Activated CD4-positive, alpha-beta T cell treated with anti-CD3 and anti-CD28 coated beads, Interleukin-2, amount 10 ng/mL, durations not matched to agents 7 days and 5 days (primary cell): Measurements from ENCODE around the gene LETMD1. TPM values are rescaled to one million over a fixed set of nuclear protein-coding genes. Genes with fewer than 3 reads are reported as not detected.

Experiments used
- CTCF ChIA-PET: fragments of 350-600 bp; sonication (Branson Sonifier 250); formaldehyde crosslinking; loops from one replicate; lab custom pipeline; 2021; ENCODE audit warnings: antibody characterized with exemption; lab: Charles Lee
- POLR2A ChIA-PET: fragments of 350-600 bp; sonication (Branson Sonifier 250); formaldehyde crosslinking; loops from one replicate; lab custom pipeline; 2021; ENCODE audit warnings: antibody characterized with exemption; lab: Charles Lee
- DNase-seq: peaks from one replicate; pipeline ENCODE4 v3.0.0-alpha.2; 2020
- H3K27ac Mint-ChIP-seq: one replicate; pipeline ENCODE4 v1.8.0; 2021; ENCODE audit warnings: mild to moderate bottlenecking, moderate library complexity, mixed read lengths
- H3K27me3 Mint-ChIP-seq: one replicate; pipeline ENCODE4 v1.8.0; 2021; ENCODE audit warnings: mixed read lengths
- H3K36me3 Mint-ChIP-seq: one replicate; pipeline ENCODE4 v1.8.0; 2021; ENCODE audit warnings: low read depth, mixed read lengths
- H3K4me1 Mint-ChIP-seq: one replicate; pipeline ENCODE4 v1.8.0; 2021; ENCODE audit warnings: mixed read lengths
- H3K4me3 Mint-ChIP-seq: one replicate; pipeline ENCODE4 v1.8.0; 2021; ENCODE audit warnings: mild to moderate bottlenecking, moderate library complexity, mixed read lengths
- H3K9me3 Mint-ChIP-seq: one replicate; pipeline ENCODE4 v1.8.0; 2021; ENCODE audit warnings: mixed read lengths
- total RNA-seq, 2 experiments: library from RNA; stranded (reverse); gene quantifications; one replicate each; pipeline ENCODE4 v1.2.3, GENCODE V29; 2021

LETMD1 gene
- total RNA-seq, 2 experiments from 2014 or later = 66.3 to 68.6 TPM

- DNase-seq = peak; percentile 31
- Mint-ChIP-seq H3K27ac (peak overlapping the region; percentile 87), H3K9me3 (no peaks in the 10 kb centered on the region), H3K4me1 (peaks cover 30% of the 10 kb centered on the region), H3K4me3 (peak overlapping the region; percentile 85), H3K36me3 (peaks cover 22% of the 10 kb centered on the region), H3K27me3 (no peaks in the 10 kb centered on the region)
- ChIA-PET POLR2A (interaction anchor here (1.5 kb wide), 1 partner anchor 156 kb away, joined by 3 read pairs; the partner anchor contains the start of gene DAZAP2), CTCF (interaction anchor here (0.6 to 1.6 kb wide), 6 partner anchors 9 to 136 kb away, joined by 3 to 9 read pairs (median 4); partner anchors contain the start of gene POU6F1)
Measured at GRCh38 chr12:51082561-51083125, 34.5 kb downstream of the LETMD1 start.

GRCh38 chr12:51083126-51083833 is 35.2 kb downstream of the LETMD1 start, which contains the start of gene CSRNP2:
CSRNP2 (minus strand) TSS chr12:51083596; CDS start chr12:51076561, 7,035 bp downstream.
- Mint-ChIP-seq H3K9me3 (no peaks in the 10 kb centered on the region), H3K27ac (peak within 1 kb of the TSS; percentile 87), H3K27me3 (no peaks in the 10 kb centered on the region), H3K4me3 (peak within 1 kb of the TSS; percentile 85), H3K36me3 (peaks cover 21% of the 10 kb centered on the region), H3K4me1 (peaks cover 34% of the 10 kb centered on the region)
- ChIA-PET CTCF (interaction anchor here (0.5 to 1.6 kb wide), 7 partner anchors 11 to 171 kb away, joined by 3 to 7 read pairs (median 4); partner anchors contain the start of gene POU6F1), POLR2A (interaction anchor here (0.6 to 1.5 kb wide), 5 partner anchors 61 to 733 kb away, joined by 3 to 10 read pairs (median 3); partner anchors contain the start of genes DAZAP2 and POU6F1)
- peak; percentile 95 for DNase-seq

GRCh38 chr12:51085757-51086156 is 37.6 kb downstream of the LETMD1 start:
- H3K4me1 Mint-ChIP-seq = peaks cover 37% of the 10 kb centered on the region
- peaks cover 14% of the 10 kb centered on the region for H3K36me3 Mint-ChIP-seq
- DNase-seq = no peak
- no peaks in the 10 kb centered on the region for H3K9me3 Mint-ChIP-seq
- ChIA-PET POLR2A (no interaction called here), CTCF (interaction anchor here (0.6 kb wide), 1 partner anchor 20 kb away, joined by 3 read pairs; no protein-coding TSS in a partner anchor)
- H3K4me3 Mint-ChIP-seq = no peak overlapping the region
- H3K27ac Mint-ChIP-seq = no peak overlapping the region
- no peaks in the 10 kb centered on the region for H3K27me3 Mint-ChIP-seq

- Mint-ChIP-seq H3K27ac (peak overlapping the region; percentile 54), H3K4me3 (no peak overlapping the region), H3K27me3 (no peaks in the 10 kb centered on the region), H3K4me1 (peaks cover 30% of the 10 kb centered on the region), H3K36me3 (peaks cover 16% of the 10 kb centered on the region), H3K9me3 (no peaks in the 10 kb centered on the region)
- DNase-seq = no peak
- ChIA-PET CTCF (no interaction called here), POLR2A (no interaction called here)
Measured at GRCh38 chr12:51086933-51087332, 38.8 kb downstream of the LETMD1 start.

- H3K27ac Mint-ChIP-seq = peak overlapping the region; percentile 74
- no peaks in the 10 kb centered on the region for H3K27me3 Mint-ChIP-seq
- CTCF ChIA-PET = no interaction called here
- POLR2A ChIA-PET = no interaction called here
- H3K9me3 Mint-ChIP-seq = no peaks in the 10 kb centered on the region
- H3K36me3 Mint-ChIP-seq = peaks cover 13% of the 10 kb centered on the region
- DNase-seq = no peak
- no peak overlapping the region for H3K4me3 Mint-ChIP-seq
- peaks cover 21% of the 10 kb centered on the region for H3K4me1 Mint-ChIP-seq
Measured at GRCh38 chr12:51087818-51088217, 39.7 kb downstream of the LETMD1 start.

GRCh38 chr12:51090705-51091229 is 42.6 kb downstream of the LETMD1 start:
- POLR2A ChIA-PET = no interaction called here
- Mint-ChIP-seq H3K9me3 (no peaks in the 10 kb centered on the region), H3K27me3 (no peaks in the 10 kb centered on the region), H3K4me1 (peaks cover 14% of the 10 kb centered on the region), H3K27ac (no peak overlapping the region), H3K36me3 (peaks cover 31% of the 10 kb centered on the region), H3K4me3 (no peak overlapping the region)
- CTCF ChIA-PET = interaction anchor here (0.6 to 0.9 kb wide), 2 partner anchors 96 to 316 kb away, joined by 3 to 5 read pairs; no protein-coding TSS in a partner anchor
- DNase-seq = no peak

GRCh38 chr12:51098611-51099010 is 50.5 kb downstream of the LETMD1 start:
- Mint-ChIP-seq H3K9me3 (no peaks in the 10 kb centered on the region), H3K4me1 (no peaks in the 10 kb centered on the region), H3K27me3 (no peaks in the 10 kb centered on the region), H3K4me3 (no peak overlapping the region), H3K27ac (no peak overlapping the region), H3K36me3 (peaks cover 51% of the 10 kb centered on the region)
- CTCF ChIA-PET = no interaction called here
- no peak for DNase-seq
- POLR2A ChIA-PET = no interaction called here

- no peak for DNase-seq
Measured at GRCh38 chr12:51103977-51104376, 55.9 kb downstream of the LETMD1 start.

GRCh38 chr12:51108136-51108535 is 60.0 kb downstream of the LETMD1 start:
- Mint-ChIP-seq H3K36me3 (peaks cover 35% of the 10 kb centered on the region), H3K4me3 (no peak overlapping the region), H3K9me3 (no peaks in the 10 kb centered on the region), H3K4me1 (peaks cover 2% of the 10 kb centered on the region), H3K27me3 (no peaks in the 10 kb centered on the region), H3K27ac (no peak overlapping the region)
- ChIA-PET CTCF (no interaction called here), POLR2A (no interaction called here)
- DNase-seq = no peak

More at GRCh38 chr12:51103977-51104376, 55.9 kb downstream of the LETMD1 start:
- no peaks in the 10 kb centered on the region for H3K9me3 Mint-ChIP-seq
- H3K36me3 Mint-ChIP-seq = peaks cover 41% of the 10 kb centered on the region
- peaks cover 2% of the 10 kb centered on the region for H3K4me1 Mint-ChIP-seq
- CTCF ChIA-PET = no interaction called here
- H3K27me3 Mint-ChIP-seq = no peaks in the 10 kb centered on the region
- POLR2A ChIA-PET = no interaction called here
- H3K4me3 Mint-ChIP-seq = no peak overlapping the region
- no peak overlapping the region for H3K27ac Mint-ChIP-seq

Other genes with a start within 250 kb of the LETMD1 start
- gene TMPRSS12, start 205.4 kb upstream of the LETMD1 start, total RNA-seq = not detected
- gene HIGD1C, start 95.8 kb upstream of the LETMD1 start, total RNA-seq = not detected
- 10 to 100 TPM; 36.0 to 37.4 TPM for gene SLC11A2, start 21.9 kb upstream of the LETMD1 start, total RNA-seq
- gene CSRNP2, start 35.3 kb downstream of the LETMD1 start, total RNA-seq = 10 to 100 TPM; 13.6 to 17.0 TPM
- gene TFCP2, start 124.8 kb downstream of the LETMD1 start, total RNA-seq = 10 to 100 TPM; 39.2 to 40.9 TPM
- 1 to 10 TPM; 4.7 to 6.3 TPM for gene POU6F1, start 169.7 kb downstream of the LETMD1 start, total RNA-seq
- 100 to 1,000 TPM; 219 to 260 TPM for gene DAZAP2, start 190.5 kb downstream of the LETMD1 start, total RNA-seq
- 1 to 10 TPM; 1.6 to 1.7 TPM for gene SMAGP, start 222.1 kb downstream of the LETMD1 start, total RNA-seq